Measurements from ENCODE around the gene FSD1.

DNA sequence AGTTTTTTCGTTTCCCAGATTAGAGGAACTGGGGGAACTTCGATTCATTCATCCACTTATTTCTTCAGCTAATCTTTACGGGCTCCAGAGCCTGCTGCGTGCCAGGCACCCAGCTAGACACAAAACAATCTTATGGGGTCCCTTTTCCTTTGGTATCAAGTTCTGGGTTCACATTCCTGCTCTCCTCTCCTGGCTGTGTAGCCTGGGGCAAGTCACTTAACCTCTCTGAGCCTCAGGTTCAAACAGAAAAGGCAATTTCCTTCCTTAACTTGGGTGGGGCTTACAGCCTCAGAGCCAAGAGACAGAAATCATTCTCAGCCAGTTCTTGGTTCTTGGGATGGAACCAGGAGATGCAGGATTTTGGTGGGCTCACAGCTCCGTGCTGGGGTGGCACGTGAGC lies 19.4 kb upstream of the FSD1 start:
- TF ChIP-seq, protein P1, sequence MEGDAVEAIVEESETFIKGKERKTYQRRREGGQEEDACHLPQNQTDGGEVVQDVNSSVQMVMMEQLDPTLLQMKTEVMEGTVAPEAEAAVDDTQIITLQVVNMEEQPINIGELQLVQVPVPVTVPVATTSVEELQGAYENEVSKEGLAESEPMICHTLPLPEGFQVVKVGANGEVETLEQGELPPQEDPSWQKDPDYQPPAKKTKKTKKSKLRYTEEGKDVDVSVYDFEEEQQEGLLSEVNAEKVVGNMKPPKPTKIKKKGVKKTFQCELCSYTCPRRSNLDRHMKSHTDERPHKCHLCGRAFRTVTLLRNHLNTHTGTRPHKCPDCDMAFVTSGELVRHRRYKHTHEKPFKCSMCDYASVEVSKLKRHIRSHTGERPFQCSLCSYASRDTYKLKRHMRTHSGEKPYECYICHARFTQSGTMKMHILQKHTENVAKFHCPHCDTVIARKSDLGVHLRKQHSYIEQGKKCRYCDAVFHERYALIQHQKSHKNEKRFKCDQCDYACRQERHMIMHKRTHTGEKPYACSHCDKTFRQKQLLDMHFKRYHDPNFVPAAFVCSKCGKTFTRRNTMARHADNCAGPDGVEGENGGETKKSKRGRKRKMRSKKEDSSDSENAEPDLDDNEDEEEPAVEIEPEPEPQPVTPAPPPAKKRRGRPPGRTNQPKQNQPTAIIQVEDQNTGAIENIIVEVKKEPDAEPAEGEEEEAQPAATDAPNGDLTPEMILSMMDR (IDR thresholded peaks at IDR 0.05; ENCODE audit: low read depth, low read length) = no peak
- TF ChIP-seq EZH2phosphoT487 (IDR thresholded peaks at IDR 0.05; ENCODE audit: low read depth) = no peak

All from OCI-LY3 (cell line).